HCT116 (cell line): Measurements from ENCODE around the gene KTN1. TPM values are rescaled to one million over a fixed set of nuclear protein-coding genes. Genes with fewer than 3 reads are reported as not detected.

Experiments used
- ATAC-seq: fragments of 200-7000 bp; cut with Tn5 transposase; 2 replicates; pipeline ENCODE4 v1.9.1; 2020; ENCODE audit warnings: mild to moderate bottlenecking, moderate library complexity
- BruUV-seq: library from RNA; stranded (reverse); fragments of 400-500 nt; replicated peaks from 2 replicates; lab custom pipeline; 2021; lab: Mats Ljungman, UMichigan
- CTCF ChIA-PET: fragments of 300-600 bp; sonication (Branson Sonifier 250); formaldehyde crosslinking; loops from one replicate; lab custom pipeline; 2021; ENCODE audit warnings: antibody characterized with exemption; lab: Charles Lee
- POLR2A ChIA-PET: fragments of 300-600, 350-600 bp; sonication (Branson Sonifier 250); formaldehyde crosslinking; loops from one replicate; lab custom pipeline; 2021; ENCODE audit warnings: antibody characterized with exemption; lab: Charles Lee
- RAD21 ChIA-PET, 2 experiments: fragments of 300-600 bp; sonication (Branson Sonifier 250); formaldehyde crosslinking; loops; one replicate each; lab custom pipeline; 2023; ENCODE audit warnings: low total read pairs in 2 of 2; ENCODE audit not compliant: uncharacterized antibody in 2 of 2, unreplicated experiment in 2 of 2, low non-redundant PET in 1 of 2; lab: Charles Lee
- DNase-seq: peaks from one replicate; pipeline ENCODE4 v3.0.0-alpha.2; 2010; ENCODE audit warnings: low read depth, low spot score
- H2AFZ ChIP-seq: fragments of 200-600 bp; shearing (Covaris generic), sonication (generic); 2 replicates; pipeline ENCODE4 v1.6.1; 2017; ENCODE audit warnings: low read depth, mixed run types, mixed read lengths, antibody characterized with exemption, low read length; ENCODE audit not compliant: poor library complexity, severe bottlenecking
- H3K27ac ChIP-seq: 2 replicates; pipeline ENCODE4 v1.5.1; 2012; ENCODE audit warnings: low read depth, low read length
- H3K27me3 ChIP-seq: fragments of 200-600 bp; sonication (generic); 2 replicates; pipeline ENCODE4 v1.6.1; 2016; ENCODE audit warnings: mixed run types, low read length, mixed read lengths; ENCODE audit not compliant: insufficient read depth
- H3K36me3 ChIP-seq, 2 experiments: fragments of 200-500 bp in 1 of 2; fragments of 200-600 bp in 1 of 2; sonication (Bioruptor generic) in 1 of 2; sonication (generic) in 1 of 2; 2 replicates each; pipeline versions ENCODE4 v1.5.1 to v1.6.1; 2014 to 2016; ENCODE audit warnings: low read length in 2 of 2, inconsistent platforms in 1 of 2, mixed read lengths in 1 of 2, mixed run types in 1 of 2; ENCODE audit not compliant: insufficient read depth in 2 of 2, control insufficient read depth in 1 of 2
- H3K4me1 ChIP-seq, 2 experiments: fragments of 200-600 bp in 1 of 2; sonication (generic) in 1 of 2; 2 replicates each; pipeline versions ENCODE4 v1.5.1 to v1.6.1; 2012 to 2017; ENCODE audit warnings: low read length in 2 of 2, inconsistent platforms in 1 of 2, mild to moderate bottlenecking in 1 of 2, mixed read lengths in 1 of 2, mixed run types in 1 of 2, moderate library complexity in 1 of 2; ENCODE audit not compliant: insufficient read depth in 2 of 2, control insufficient read depth in 1 of 2
- H3K4me2 ChIP-seq: fragments of 200-600 bp; sonication (generic); 2 replicates; pipeline ENCODE4 v1.6.1; 2017; ENCODE audit warnings: mixed run types, low read length, mixed read lengths
- H3K4me3 ChIP-seq, 2 experiments: fragments of 200-600 bp in 1 of 2; sonication (generic) in 1 of 2; replicated peaks in 1 of 2; 2 replicates each; pipeline ENCODE4 v1.5.1; 2011 to 2016; ENCODE audit warnings: low read length in 2 of 2, control low read depth in 1 of 2, low read depth in 1 of 2, mild to moderate bottlenecking in 1 of 2, mixed read lengths in 1 of 2, mixed run types in 1 of 2
- H3K79me2 ChIP-seq: fragments of 200-600 bp; sonication (generic); 2 replicates; pipeline ENCODE4 v1.6.1; 2017; ENCODE audit warnings: mild to moderate bottlenecking, mixed run types, low read length, moderate library complexity, mixed read lengths; ENCODE audit not compliant: insufficient read depth
- H3K9ac ChIP-seq: fragments of 200-600 bp; sonication (generic); 2 replicates; pipeline ENCODE4 v1.6.1; 2016; ENCODE audit warnings: low read length, mixed read lengths
- H3K9me2 ChIP-seq: fragments of 200-600 bp; sonication (generic), shearing (Covaris generic); 2 replicates; pipeline ENCODE4 v1.6.1; 2017; ENCODE audit warnings: mixed run types, mild to moderate bottlenecking, moderate library complexity; ENCODE audit not compliant: insufficient read depth
- H3K9me3 ChIP-seq, 2 experiments: fragments of 200-500 bp in 1 of 2; fragments of 200-600 bp in 1 of 2; sonication (Bioruptor generic) in 1 of 2; sonication (generic) in 1 of 2; 2 replicates each; pipeline ENCODE4 v1.6.1; 2014 to 2017; ENCODE audit warnings: low read length in 2 of 2, mixed read lengths in 2 of 2, inconsistent platforms in 1 of 2, low read depth in 1 of 2, mild to moderate bottlenecking in 1 of 2, mixed run types in 1 of 2, moderate library complexity in 1 of 2; ENCODE audit not compliant: control insufficient read depth in 1 of 2, insufficient read depth in 1 of 2
- H4K20me1 ChIP-seq: fragments of 200-600 bp; sonication (generic), shearing (Covaris generic); 2 replicates; pipeline ENCODE4 v1.6.1; 2017; ENCODE audit warnings: mixed run types, mild to moderate bottlenecking, moderate library complexity; ENCODE audit not compliant: insufficient read depth
- ATF3 ChIP-seq: IDR thresholded peaks from 2 replicates; pipeline ENCODE4 v1.6.1; 2012
- CBX3 ChIP-seq: IDR thresholded peaks from 2 replicates; pipeline ENCODE4 v1.6.1; 2012; ENCODE audit warnings: low read depth
- CEBPB ChIP-seq: IDR thresholded peaks from 2 replicates; pipeline ENCODE4 v1.6.1; 2012; ENCODE audit warnings: low read depth
- EZH2 ChIP-seq: fragments of 200-600 bp; sonication (generic); IDR thresholded peaks from 2 replicates; pipeline ENCODE4 v1.6.1; 2017; ENCODE audit warnings: antibody characterized with exemption, mixed run types
- FOSL1 ChIP-seq: IDR thresholded peaks from 2 replicates; pipeline ENCODE4 v1.6.1; 2012; ENCODE audit warnings: low read depth
- JUND ChIP-seq: IDR thresholded peaks from 2 replicates; pipeline ENCODE4 v1.6.1; 2012
- MAX ChIP-seq: IDR thresholded peaks from 2 replicates; pipeline ENCODE4 v1.6.1; 2012
- POLR2A ChIP-seq: IDR thresholded peaks from 2 replicates; pipeline ENCODE4 v1.7.0; 2011; ENCODE audit warnings: borderline replicate concordance; ENCODE audit not compliant: insufficient read depth, insufficient read length; ENCODE audit errors: extremely low read depth
- RAD21 ChIP-seq: IDR thresholded peaks from 2 replicates; pipeline ENCODE4 v1.6.1; 2012; ENCODE audit warnings: low read depth, mild to moderate bottlenecking
- REST ChIP-seq: IDR thresholded peaks from 2 replicates; pipeline ENCODE4 v1.6.1; 2012; ENCODE audit warnings: low read depth
- SP1 ChIP-seq: IDR thresholded peaks from 2 replicates; pipeline ENCODE4 v1.6.1; 2012; ENCODE audit warnings: low read depth
- SRF ChIP-seq: IDR thresholded peaks from 2 replicates; pipeline ENCODE4 v1.6.1; 2012; ENCODE audit warnings: low read depth
- TCF7L2 ChIP-seq: IDR thresholded peaks from 2 replicates; pipeline ENCODE4 v1.7.0; 2011; ENCODE audit warnings: borderline replicate concordance, inconsistent platforms; ENCODE audit not compliant: insufficient read depth, insufficient read length; ENCODE audit errors: extremely low read depth
- YY1 ChIP-seq: IDR thresholded peaks from 2 replicates; pipeline ENCODE4 v1.6.1; 2011; ENCODE audit warnings: low read length, low read depth, moderate library complexity, mild to moderate bottlenecking; ENCODE audit not compliant: insufficient replicate concordance; ENCODE audit errors: extremely low read depth
- ZFX ChIP-seq: fragments of 450-650 bp; IDR thresholded peaks from 2 replicates; pipeline ENCODE4 v1.6.1; 2017
- ZNF274 ChIP-seq: fragments of 200-500 bp; sonication (Bioruptor generic); IDR thresholded peaks from 2 replicates; pipeline ENCODE4 v1.6.1; 2014; ENCODE audit warnings: mild to moderate bottlenecking, low read depth, low read length, inconsistent platforms
- intact Hi-C: fragments of 100-400 bp; cut with micrococcal nuclease; formaldehyde crosslinking; loops from 2 replicates; pipeline ENCODE4 v1.10.0; 2022
- total RNA-seq: library from RNA; stranded (reverse); gene quantifications from one replicate; pipeline ENCODE4 v1.2.1, GENCODE V29; 2021; ENCODE audit not compliant: unreplicated experiment

The KTN1 gene
- total RNA-seq, 1 experiment from 2014 or later, result 105 TPM

- intact Hi-C loops, result no loop called here
- Histone ChIP-seq H3K4me3 (no peak overlapping the region), H3K9me2 (no peaks in the 10 kb centered on the region), H3K4me2 (no peak overlapping the region), H3K9me3 (no peaks in the 10 kb centered on the region), H3K27me3 (no peaks in the 10 kb centered on the region), H3K9ac (no peak overlapping the region), H3K36me3 (peaks cover 59 to 62% of the 10 kb centered on the region in 2 experiments), H4K20me1 (no peaks in the 10 kb centered on the region), H3K27ac (no peak overlapping the region), H2AFZ (no peak overlapping the region), H3K4me1 (no peaks in the 10 kb centered on the region), H3K79me2 (no peaks in the 10 kb centered on the region)
- ChIA-PET CTCF (interaction anchor here (1.4 kb wide), 1 partner anchor 192 kb away, joined by 4 read pairs; no protein-coding TSS in a partner anchor), RAD21 (no interaction called here), POLR2A (no interaction called here)
- no TSS peak for BruUV-seq
- TF ChIP-seq ZNF274, result no peak
- no peak for TF ChIP-seq TCF7L2
- TF ChIP-seq YY1, result no peak
- TF ChIP-seq SP1, result no peak
- TF ChIP-seq RAD21, result no peak
- TF ChIP-seq SRF, result no peak
- DNase-seq, result no peak
- ATAC-seq, result no peak
These were observed 58.7 kb downstream of the KTN1 start for GRCh38 chr14:55638665-55639064.

- H3K27me3 ChIP-seq, result no peaks in the 10 kb centered on the region
- no peak overlapping the region for H3K9ac ChIP-seq
- no peak overlapping the region for H3K4me2 ChIP-seq
- DNase-seq (no peak), ATAC-seq (no peak)
- no peaks in the 10 kb centered on the region; the same call in 1 of the 2 replicates for H3K79me2 ChIP-seq
- RAD21 ChIA-PET, result no interaction called here
- no peaks in the 10 kb centered on the region for H4K20me1 ChIP-seq
- peaks cover 46 to 54% of the 10 kb centered on the region in 2 experiments for H3K36me3 ChIP-seq
- TF ChIP-seq CBX3 (no peak), ZFX (no peak), CEBPB (no peak), MAX (no peak), EZH2 (no peak), POLR2A (no peak), ATF3 (no peak), REST (no peak), JUND (no peak), ZNF274 (no peak), YY1 (no peak), SRF (no peak), RAD21 (no peak), FOSL1 (no peak)
- H3K4me3 ChIP-seq, result no peak overlapping the region
- POLR2A ChIA-PET, result no interaction called here
- CTCF ChIA-PET, result interaction anchor here (1.6 kb wide), 1 partner anchor 10 kb away, joined by 4 read pairs; no protein-coding TSS in a partner anchor
- intact Hi-C loops, result no loop called here
- H3K27ac ChIP-seq, result no peak overlapping the region
- no peaks in the 10 kb centered on the region for H3K9me2 ChIP-seq
- H3K9me3 ChIP-seq, result no peaks in the 10 kb centered on the region
- H3K4me1 ChIP-seq, result no peaks in the 10 kb centered on the region
- H2AFZ ChIP-seq, result no peak overlapping the region
- no TSS peak for BruUV-seq
These were observed 61.3 kb downstream of the KTN1 start for GRCh38 chr14:55641290-55641689.
